Adipocyte (in vitro differentiated cells): ENCODE data around the gene NUMB.

Experiments
- DNase-seq: peaks from one replicate; pipeline ENCODE4 v3.0.0-alpha.2; 2015; ENCODE audit warnings: low read depth
- H3K27me3 ChIP-seq: replicated peaks from 2 replicates; pipeline ENCODE4 v1.7.0; 2013; ENCODE audit warnings: mild to moderate bottlenecking, low read length, moderate library complexity; ENCODE audit not compliant: control insufficient read depth, insufficient read depth
- H3K36me3 ChIP-seq: 2 replicates; pipeline ENCODE4 v1.7.0; 2013; ENCODE audit warnings: low read length, mild to moderate bottlenecking, moderate library complexity; ENCODE audit not compliant: control insufficient read depth, insufficient read depth, severe bottlenecking
- H3K4me1 ChIP-seq: 2 replicates; pipeline ENCODE4 v1.7.0; 2013; ENCODE audit warnings: mild to moderate bottlenecking, low read length, moderate library complexity; ENCODE audit not compliant: control insufficient read depth, insufficient read depth
- H3K4me3 ChIP-seq: 2 replicates; pipeline ENCODE4 v1.7.0; 2013; ENCODE audit warnings: mild to moderate bottlenecking, low read length, moderate library complexity
- H3K9ac ChIP-seq: 2 replicates; pipeline ENCODE4 v1.7.0; 2013; ENCODE audit warnings: mild to moderate bottlenecking, low read length, moderate library complexity
- H3K9me3 ChIP-seq: 2 replicates; pipeline ENCODE4 v1.7.0; 2013; ENCODE audit warnings: mild to moderate bottlenecking, low read length, moderate library complexity; ENCODE audit not compliant: control insufficient read depth

Gene NUMB

GRCh38 chr14:73241481-73242165 is 216.7 kb downstream of the NUMB start:
- Histone ChIP-seq H3K36me3 (no peaks in the 10 kb centered on the region), H3K9me3 (no peaks in the 10 kb centered on the region), H3K9ac (no peak overlapping the region), H3K4me1 (peaks cover 26% of the 10 kb centered on the region), H3K27me3 (peaks cover 4% of the 10 kb centered on the region), H3K4me3 (no peak overlapping the region)
- DNase-seq, result no peak

- peaks cover 26% of the 10 kb centered on the region for H3K4me1 ChIP-seq
- no peak overlapping the region for H3K4me3 ChIP-seq
- H3K9ac ChIP-seq, result no peak overlapping the region
- DNase-seq, result no peak
- no peaks in the 10 kb centered on the region for H3K36me3 ChIP-seq
- no peaks in the 10 kb centered on the region for H3K9me3 ChIP-seq
- H3K27me3 ChIP-seq, result peaks cover 4% of the 10 kb centered on the region
These were observed 217.4 kb downstream of the NUMB start for GRCh38 chr14:73240816-73241480.

- peak overlapping the region; percentile 59 for H3K4me3 ChIP-seq
- peaks cover 12% of the 10 kb centered on the region for H3K27me3 ChIP-seq
- peaks cover 33% of the 10 kb centered on the region for H3K4me1 ChIP-seq
- no peaks in the 10 kb centered on the region for H3K9me3 ChIP-seq
- peak; percentile 81 for DNase-seq
- H3K36me3 ChIP-seq, result no peaks in the 10 kb centered on the region
- peak overlapping the region; percentile 21 for H3K9ac ChIP-seq
These were observed 218.7 kb downstream of the NUMB start for GRCh38 chr14:73239393-73240241.

GRCh38 chr14:73238941-73239340 is 219.4 kb downstream of the NUMB start:
- no peaks in the 10 kb centered on the region for H3K36me3 ChIP-seq
- H3K27me3 ChIP-seq, result peaks cover 19% of the 10 kb centered on the region
- H3K4me3 ChIP-seq, result peak overlapping the region; percentile 59
- H3K9ac ChIP-seq, result peak overlapping the region; percentile 21
- H3K4me1 ChIP-seq, result peaks cover 33% of the 10 kb centered on the region
- peak; percentile 19 for DNase-seq
- no peaks in the 10 kb centered on the region for H3K9me3 ChIP-seq

GRCh38 chr14:73238424-73238852 is 219.9 kb downstream of the NUMB start:
- peaks cover 24% of the 10 kb centered on the region for H3K27me3 ChIP-seq
- H3K9ac ChIP-seq, result peak overlapping the region; percentile 59
- no peaks in the 10 kb centered on the region for H3K36me3 ChIP-seq
- peak overlapping the region; percentile 59 for H3K4me3 ChIP-seq
- peak; percentile 76 for DNase-seq
- no peaks in the 10 kb centered on the region for H3K9me3 ChIP-seq
- peaks cover 33% of the 10 kb centered on the region for H3K4me1 ChIP-seq

GRCh38 chr14:73237786-73238423 is 220.4 kb downstream of the NUMB start:
- peak overlapping the region; percentile 62 for H3K4me3 ChIP-seq
- H3K4me1 ChIP-seq, result peaks cover 33% of the 10 kb centered on the region
- peak overlapping the region; percentile 59 for H3K9ac ChIP-seq
- H3K36me3 ChIP-seq, result no peaks in the 10 kb centered on the region
- peaks cover 24% of the 10 kb centered on the region for H3K27me3 ChIP-seq
- DNase-seq, result peak; percentile 31
- H3K9me3 ChIP-seq, result no peaks in the 10 kb centered on the region

- no peaks in the 10 kb centered on the region for H3K36me3 ChIP-seq
- H3K27me3 ChIP-seq, result peaks cover 24% of the 10 kb centered on the region
- no peak for DNase-seq
- peak within 1 kb of the TSS; percentile 59 for H3K9ac ChIP-seq
- H3K4me1 ChIP-seq, result peaks cover 29% of the 10 kb centered on the region
- peak within 1 kb of the TSS; percentile 62 for H3K4me3 ChIP-seq
- no peaks in the 10 kb centered on the region for H3K9me3 ChIP-seq
These were observed 221.0 kb downstream of the NUMB start, which contains the start of gene PAPLN for GRCh38 chr14:73237219-73237785. Gene PAPLN, plus strand, starts transcription at chr14:73237506. Its CDS starts 2,273 bp downstream, at chr14:73239779.

GRCh38 chr14:73236752-73237218 is 221.6 kb downstream of the NUMB start:
- DNase-seq, result no peak
- peaks cover 24% of the 10 kb centered on the region for H3K27me3 ChIP-seq
- H3K9ac ChIP-seq, result no peak overlapping the region
- no peaks in the 10 kb centered on the region for H3K36me3 ChIP-seq
- no peaks in the 10 kb centered on the region for H3K9me3 ChIP-seq
- H3K4me3 ChIP-seq, result peak overlapping the region; percentile 62
- peaks cover 24% of the 10 kb centered on the region for H3K4me1 ChIP-seq

- no peaks in the 10 kb centered on the region for H3K36me3 ChIP-seq
- H3K9ac ChIP-seq, result no peak overlapping the region
- peaks cover 24% of the 10 kb centered on the region for H3K27me3 ChIP-seq
- H3K9me3 ChIP-seq, result no peaks in the 10 kb centered on the region
- no peak for DNase-seq
- no peak overlapping the region for H3K4me3 ChIP-seq
- H3K4me1 ChIP-seq, result peaks cover 24% of the 10 kb centered on the region
These were observed 222.2 kb downstream of the NUMB start for GRCh38 chr14:73236157-73236556.

- Histone ChIP-seq H3K9me3 (no peaks in the 10 kb centered on the region), H3K27me3 (peaks cover 24% of the 10 kb centered on the region), H3K9ac (no peak overlapping the region), H3K4me1 (peaks cover 24% of the 10 kb centered on the region), H3K36me3 (no peaks in the 10 kb centered on the region), H3K4me3 (no peak overlapping the region)
- no peak for DNase-seq
These were observed 222.7 kb downstream of the NUMB start for GRCh38 chr14:73235531-73236155.
